H9 (cell line): ENCODE results near the gene PDZD2. TPM values are rescaled to one million over a fixed set of nuclear protein-coding genes. Genes with fewer than 3 reads are reported as not detected.

Experiments used
- DNase-seq: peaks from one replicate; pipeline ENCODE4 v3.0.0-alpha.2; 2017
- H2AFZ ChIP-seq: one replicate; pipeline ENCODE4 v1.6.1; 2013; ENCODE audit warnings: mild to moderate bottlenecking, low read length, control low read depth, moderate library complexity
- H2AK5ac ChIP-seq: 2 replicates; pipeline ENCODE4 v1.6.1; 2013; ENCODE audit warnings: low read length, control low read depth, mixed read lengths; ENCODE audit not compliant: insufficient read length
- H2BK120ac ChIP-seq: one replicate; pipeline ENCODE4 v1.6.1; 2013; ENCODE audit warnings: low read depth, mild to moderate bottlenecking, low read length, control low read depth, inconsistent platforms; ENCODE audit not compliant: poor library complexity, severe bottlenecking
- H2BK12ac ChIP-seq: 2 replicates; pipeline ENCODE4 v1.6.1; 2013; ENCODE audit warnings: low read length, control low read depth, mixed read lengths, low read depth; ENCODE audit not compliant: insufficient read length
- H2BK15ac ChIP-seq: 2 replicates; pipeline ENCODE4 v1.6.1; 2013; ENCODE audit warnings: low read depth, low read length, control low read depth
- H2BK20ac ChIP-seq: one replicate; pipeline ENCODE4 v1.6.1; 2013; ENCODE audit warnings: low read depth, mild to moderate bottlenecking, low read length, control low read depth, inconsistent platforms; ENCODE audit not compliant: poor library complexity, severe bottlenecking
- H2BK5ac ChIP-seq: 2 replicates; pipeline ENCODE4 v1.6.1; 2013; ENCODE audit warnings: low read length, control low read depth, mixed read lengths; ENCODE audit not compliant: insufficient read length
- H3K14ac ChIP-seq: 2 replicates; pipeline ENCODE4 v1.6.1; 2013; ENCODE audit warnings: low read length, control low read depth; ENCODE audit not compliant: insufficient read depth
- H3K18ac ChIP-seq: 2 replicates; pipeline ENCODE4 v1.6.1; 2013; ENCODE audit warnings: low read depth, mild to moderate bottlenecking, mixed read lengths, low read length, control low read depth; ENCODE audit not compliant: insufficient read length
- H3K23ac ChIP-seq: 2 replicates; pipeline ENCODE4 v1.6.1; 2013; ENCODE audit warnings: low read length, control low read depth, mixed read lengths, low read depth; ENCODE audit not compliant: insufficient read length
- H3K23me2 ChIP-seq: 2 replicates; pipeline ENCODE4 v1.6.1; 2013; ENCODE audit warnings: low read depth, mild to moderate bottlenecking, mixed read lengths, low read length, control low read depth; ENCODE audit not compliant: insufficient read length, poor library complexity, severe bottlenecking
- H3K27ac ChIP-seq: 2 replicates; pipeline ENCODE4 v1.5.1; 2013; ENCODE audit warnings: low read length, control low read depth, mixed read lengths, low read depth; ENCODE audit not compliant: insufficient read length
- H3K27me3 ChIP-seq: 2 replicates; pipeline ENCODE4 v1.6.1; 2013; ENCODE audit warnings: low read length, control low read depth, inconsistent platforms; ENCODE audit not compliant: insufficient read depth
- H3K4ac ChIP-seq: 2 replicates; pipeline ENCODE4 v1.6.1; 2013; ENCODE audit warnings: low read depth, mild to moderate bottlenecking, control low read depth, inconsistent platforms, low read length, moderate library complexity
- H3K4me1 ChIP-seq: 2 replicates; pipeline ENCODE4 v1.6.1; 2013; ENCODE audit warnings: low read length, control low read depth, inconsistent platforms; ENCODE audit not compliant: insufficient read depth
- H3K4me2 ChIP-seq: 2 replicates; pipeline ENCODE4 v1.6.1; 2013; ENCODE audit warnings: low read length, control low read depth, mixed read lengths; ENCODE audit not compliant: insufficient read length, insufficient read depth
- H3K56ac ChIP-seq: 2 replicates; pipeline ENCODE4 v1.6.1; 2013; ENCODE audit warnings: low read depth, mild to moderate bottlenecking, mixed read lengths, low read length, control low read depth; ENCODE audit not compliant: insufficient read length
- H3K79me1 ChIP-seq: 2 replicates; pipeline ENCODE4 v1.6.1; 2013; ENCODE audit warnings: low read depth, mild to moderate bottlenecking, moderate library complexity, low read length, control low read depth, inconsistent platforms; ENCODE audit not compliant: insufficient read depth, poor library complexity, severe bottlenecking
- H3K79me2 ChIP-seq: 2 replicates; pipeline ENCODE4 v1.6.1; 2013; ENCODE audit warnings: low read length, control low read depth, inconsistent platforms; ENCODE audit not compliant: insufficient read depth
- H3K9ac ChIP-seq: 2 replicates; pipeline ENCODE4 v1.6.1; 2013; ENCODE audit warnings: low read length, control low read depth, mixed read lengths; ENCODE audit not compliant: insufficient read length; ENCODE audit errors: extremely low read depth
- H3K9me3 ChIP-seq: one replicate; pipeline ENCODE4 v1.6.1; 2013; ENCODE audit warnings: low read depth, low read length, inconsistent platforms; ENCODE audit not compliant: control insufficient read depth
- H3T11ph ChIP-seq: one replicate; pipeline ENCODE4 v1.6.1; 2013; ENCODE audit warnings: mild to moderate bottlenecking, low read length, control low read depth, inconsistent platforms
- H4K20me1 ChIP-seq: one replicate; pipeline ENCODE4 v1.6.1; 2013; ENCODE audit not compliant: control insufficient read depth, insufficient read length, insufficient read depth
- H4K5ac ChIP-seq: 2 replicates; pipeline ENCODE4 v1.6.1; 2013; ENCODE audit warnings: low read depth, mild to moderate bottlenecking, mixed read lengths, low read length, control low read depth; ENCODE audit not compliant: insufficient read length
- H4K8ac ChIP-seq: replicated peaks from 2 replicates; pipeline ENCODE4 v1.6.1; 2013; ENCODE audit warnings: low read length, control low read depth, mixed read lengths, low read depth; ENCODE audit not compliant: insufficient read length
- H4K91ac ChIP-seq: 2 replicates; pipeline ENCODE4 v1.6.1; 2013; ENCODE audit warnings: low read depth, mild to moderate bottlenecking, moderate library complexity, mixed read lengths, low read length, control low read depth; ENCODE audit not compliant: insufficient read length
- H3K27ac Mint-ChIP-seq, 3 experiments: 2 replicates in 2 of 3; 3 replicates in 1 of 3; pipeline ENCODE4 v1.8.0; 2020 to 2021; ENCODE audit warnings: mixed read lengths in 3 of 3, mild to moderate bottlenecking in 1 of 3, moderate library complexity in 1 of 3
- H3K27me3 Mint-ChIP-seq: 2 replicates; pipeline ENCODE4 v1.8.0; 2021; ENCODE audit warnings: low read depth, mild to moderate bottlenecking, moderate library complexity, mixed read lengths
- H3K36me3 Mint-ChIP-seq, 3 experiments: 2 replicates in 2 of 3; 3 replicates in 1 of 3; pipeline ENCODE4 v1.8.0; 2020 to 2021; ENCODE audit warnings: low read depth in 3 of 3, mixed read lengths in 3 of 3; ENCODE audit not compliant: insufficient read depth in 1 of 3
- H3K4me1 Mint-ChIP-seq, 2 experiments: 2 replicates each; pipeline ENCODE4 v1.8.0; 2020; ENCODE audit warnings: mixed read lengths in 2 of 2
- H3K4me3 Mint-ChIP-seq, 2 experiments: 2 replicates in 1 of 2; 3 replicates in 1 of 2; pipeline ENCODE4 v1.8.0; 2020 to 2021; ENCODE audit warnings: mild to moderate bottlenecking in 2 of 2, mixed read lengths in 2 of 2, moderate library complexity in 1 of 2
- H3K9me3 Mint-ChIP-seq, 2 experiments: 2 replicates in 1 of 2; 3 replicates in 1 of 2; pipeline ENCODE4 v1.8.0; 2020; ENCODE audit warnings: mild to moderate bottlenecking in 2 of 2, mixed read lengths in 2 of 2, moderate library complexity in 1 of 2
- CTCF ChIP-seq: fragments of 200-600 bp; sonication (generic); conservative IDR thresholded peaks from 3 replicates; pipeline ENCODE4 v1.8.0; 2021; ENCODE audit warnings: antibody characterized with exemption, mild to moderate bottlenecking
- WGBS: extraction: QIAGEN DNeasy Blood & Tissue Kit; methylation state at CpG from one replicate; pipeline ENCODE4 v1.1.7; 2013; ENCODE audit warnings: missing lambda C conversion rate, low lambda C conversion rate, mixed read lengths; ENCODE audit not compliant: insufficient read length; ENCODE audit errors: extremely low coverage; 5-methylcytosine and 5-hydroxymethylcytosine counted together
- total RNA-seq: library from RNA; stranded (reverse); gene quantifications from 2 replicates; pipeline ENCODE4 v1.2.1, GENCODE V29; 2021

PDZD2 gene
- total RNA-seq, 1 experiment from 2014 or later: 9.9 TPM

DNA sequence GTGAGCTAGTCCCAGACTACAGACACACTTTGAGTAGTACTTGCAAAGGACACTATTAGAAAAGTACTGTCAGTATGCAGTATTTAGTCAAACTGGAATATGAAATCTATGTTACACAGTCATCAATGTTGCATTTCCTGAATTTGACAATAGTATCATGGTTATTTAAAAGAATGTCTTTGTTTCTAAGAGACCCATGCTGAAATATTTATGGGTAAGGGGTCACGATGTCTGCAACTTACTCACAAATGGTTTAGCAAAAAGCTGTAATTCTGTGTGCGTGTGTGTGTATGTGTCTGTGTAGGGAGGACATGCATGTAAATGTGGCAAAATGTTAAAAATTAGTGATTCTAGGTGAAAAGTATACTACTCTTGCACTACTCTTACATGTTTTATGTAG lies 429.6 kb downstream of the PDZD2 start:
- no peak for DNase-seq
- Histone ChIP-seq H3K4me2 (no peak overlapping the region), H3K79me1 (no peaks in the 10 kb centered on the region), H3T11ph (no peak overlapping the region), H3K18ac (no peak overlapping the region), H3K23ac (no peak overlapping the region), H3K4me1 (no peaks in the 10 kb centered on the region), H4K5ac (no peak overlapping the region), H2BK5ac (no peak overlapping the region), H4K20me1 (no peaks in the 10 kb centered on the region), H3K14ac (no peak overlapping the region), H2AFZ (no peak overlapping the region), H3K79me2 (no peaks in the 10 kb centered on the region), H3K27ac (no peak overlapping the region), H2BK12ac (no peak overlapping the region), H4K8ac (no peak overlapping the region), H3K4ac (no peak overlapping the region), H3K27me3 (no peaks in the 10 kb centered on the region), H2BK15ac (no peak overlapping the region), H3K9me3 (no peaks in the 10 kb centered on the region), H3K23me2 (no peaks in the 10 kb centered on the region), H4K91ac (no peak overlapping the region), H2BK120ac (no peak overlapping the region), H2AK5ac (no peak overlapping the region), H2BK20ac (no peak overlapping the region), H3K9ac (no peak overlapping the region), H3K56ac (no peak overlapping the region)
- H3K4me3 Mint-ChIP-seq: no peak overlapping the region
- no peaks in the 10 kb centered on the region for H3K4me1 Mint-ChIP-seq
- H3K27ac Mint-ChIP-seq: no peak overlapping the region
- H3K9me3 Mint-ChIP-seq: no peaks in the 10 kb centered on the region
- H3K27me3 Mint-ChIP-seq: no peaks in the 10 kb centered on the region
- no CpG with 5 or more reads among the region's 2 CpGs for WGBS
- H3K36me3 Mint-ChIP-seq: peaks cover 3 to 14% (median 5%) of the 10 kb centered on the region in 3 experiments; a peak in 6 of 7 replicates
- no peak for TF ChIP-seq CTCF
